ENCODE data around the gene ZNRF3.

The ZNRF3 gene

GRCh38 chr22:28958611-28959010, 75.2 kb downstream of the ZNRF3 start:
- H3K4me1 ChIP-seq (ENCODE audit: control insufficient read depth, insufficient read depth, low read length), result 0 out of 2 replicates have a peak, but pooled peaks cover 5% of the 10 kb centered on the region
- TF ChIP-seq ZNF530 (tag by site-specific recombination; IDR thresholded peaks at IDR 0.05; ENCODE audit: low read depth), result no peak
- TF ChIP-seq ZNF544 (tag by site-specific recombination; IDR thresholded peaks at IDR 0.05), result no peak
- ChIA-PET POLR2A (no interaction called here), CTCF (interaction anchor here (1.4 kb wide), 1 partner anchor 103 kb away, joined by 5 read pairs; no protein-coding TSS in a partner anchor)
- H3K27ac ChIP-seq (ENCODE audit: extremely low read depth, low read depth, low read length), result no peak overlapping the region
- no peak overlapping the region for H3K4me3 ChIP-seq (ENCODE audit: low read depth, low read length)
- H3K36me3 ChIP-seq (ENCODE audit: control insufficient read depth in 2 of 2, insufficient read depth in 1 of 2, low read length in 2 of 2), result no peaks in the 10 kb centered on the region
- no peaks in the 10 kb centered on the region for H3K9me3 ChIP-seq (ENCODE audit: control insufficient read depth, insufficient read depth, low read depth, low read length)

DNA sequence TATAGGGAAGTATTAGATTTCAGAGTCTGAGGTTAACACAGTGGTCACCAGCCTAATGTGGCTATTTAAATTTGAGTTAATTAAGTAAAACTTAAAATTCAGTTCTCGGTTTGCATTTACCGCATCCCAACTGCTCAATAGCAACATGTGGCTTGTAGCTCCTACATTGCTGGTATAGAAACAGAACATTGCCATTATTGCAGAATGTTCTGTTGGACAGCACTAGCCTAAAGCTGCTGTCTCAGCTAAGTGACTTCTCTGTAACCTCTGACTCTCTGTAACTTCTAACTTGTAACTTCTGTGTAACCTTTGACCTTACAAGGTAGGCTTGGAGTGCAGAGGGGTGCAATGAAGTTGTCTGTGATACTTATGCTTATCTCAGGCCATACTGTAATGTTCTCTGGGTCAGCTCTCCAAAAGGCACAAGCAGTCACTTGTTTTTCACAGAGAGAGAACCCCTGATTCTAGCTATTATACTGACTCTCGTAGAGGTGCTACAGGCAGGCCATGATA, 78.7 kb downstream of the ZNRF3 start:
- no peak overlapping the region for H3K27ac ChIP-seq (ENCODE audit: extremely low read depth, low read depth, low read length)
- no peak overlapping the region for H3K4me3 ChIP-seq (ENCODE audit: low read depth, low read length)
- CTCF ChIA-PET, result interaction anchor here (0.7 to 1.4 kb wide), 2 partner anchors 14 to 106 kb away, joined by 3 read pairs; no protein-coding TSS in a partner anchor
- TF ChIP-seq ZNF645 (tag by site-specific recombination; IDR thresholded peaks at IDR 0.05), result no peak
- no peak for TF ChIP-seq ZBTB7A (tag by site-specific recombination; IDR thresholded peaks at IDR 0.05; ENCODE audit: low read depth)
- TF ChIP-seq SCRT2 (tag by site-specific recombination; IDR thresholded peaks at IDR 0.05), result peak; percentile 63; the same call in 1 of the 2 replicates
- TF ChIP-seq, protein P1, sequence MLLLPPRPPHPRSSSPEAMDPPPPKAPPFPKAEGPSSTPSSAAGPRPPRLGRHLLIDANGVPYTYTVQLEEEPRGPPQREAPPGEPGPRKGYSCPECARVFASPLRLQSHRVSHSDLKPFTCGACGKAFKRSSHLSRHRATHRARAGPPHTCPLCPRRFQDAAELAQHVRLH (tag by site-specific recombination; IDR thresholded peaks at IDR 0.05), result no peak
- 0 out of 2 replicates have a peak, but pooled peaks cover 5% of the 10 kb centered on the region for H3K4me1 ChIP-seq (ENCODE audit: control insufficient read depth, insufficient read depth, low read length)
- POLR2A ChIA-PET, result no interaction called here
- H3K9me3 ChIP-seq (ENCODE audit: control insufficient read depth, insufficient read depth, low read depth, low read length), result no peaks in the 10 kb centered on the region
- no peaks in the 10 kb centered on the region for H3K36me3 ChIP-seq (ENCODE audit: control insufficient read depth in 2 of 2, insufficient read depth in 1 of 2, low read length in 2 of 2)

- ChIA-PET CTCF (no interaction called here), POLR2A (no interaction called here)
- H3K36me3 ChIP-seq (ENCODE audit: control insufficient read depth in 2 of 2, insufficient read depth in 1 of 2, low read length in 2 of 2), result no peaks in the 10 kb centered on the region
- no peak overlapping the region for H3K27ac ChIP-seq (ENCODE audit: extremely low read depth, low read depth, low read length)
- 0 out of 2 replicates have a peak, but pooled peaks cover 5% of the 10 kb centered on the region for H3K4me1 ChIP-seq (ENCODE audit: control insufficient read depth, insufficient read depth, low read length)
- TF ChIP-seq OVOL3 (tag by site-specific recombination; IDR thresholded peaks at IDR 0.05), result no peak
- TF ChIP-seq ZNF112 (tag by site-specific recombination; IDR thresholded peaks at IDR 0.05), result no peak
- TF ChIP-seq ZNF776 (tag by site-specific recombination; IDR thresholded peaks at IDR 0.05; ENCODE audit: borderline replicate concordance), result no peak
- TF ChIP-seq KLF9 (tag by site-specific recombination; IDR thresholded peaks at IDR 0.05; ENCODE audit: low read depth), result no peak
- no peak for TF ChIP-seq PRDM1 (tag by site-specific recombination; IDR thresholded peaks at IDR 0.05)
- no peak for TF ChIP-seq ELK4 (IDR thresholded peaks at IDR 0.05; ENCODE audit: borderline replicate concordance, low read depth, low read length)
- no peak for TF ChIP-seq ZNF426 (tag by site-specific recombination; IDR thresholded peaks at IDR 0.05)
- TF ChIP-seq YY1 (tag by site-specific recombination; IDR thresholded peaks at IDR 0.05), result no peak
- no peak for TF ChIP-seq ZNF335 (tag by site-specific recombination; conservative IDR thresholded peaks at IDR 0.05)
- TF ChIP-seq PRDM2 (tag by site-specific recombination; IDR thresholded peaks at IDR 0.05; ENCODE audit: borderline replicate concordance), result no peak
- TF ChIP-seq ZNF560 (tag by site-specific recombination; IDR thresholded peaks at IDR 0.05; ENCODE audit: borderline replicate concordance), result no peak
- no peak for TF ChIP-seq EGR2 (tag by site-specific recombination; IDR thresholded peaks at IDR 0.05; ENCODE audit: low read depth)
- TF ChIP-seq ZNF621 (tag by site-specific recombination; IDR thresholded peaks at IDR 0.05), result no peak
- H3K4me3 ChIP-seq (ENCODE audit: low read depth, low read length), result no peak overlapping the region
- H3K9me3 ChIP-seq (ENCODE audit: control insufficient read depth, insufficient read depth, low read depth, low read length), result no peaks in the 10 kb centered on the region
Observed at GRCh38 chr22:28963362-28963761, 80.0 kb downstream of the ZNRF3 start.
